Measurements from ENCODE around the gene IAPP. TPM values are rescaled to one million over a fixed set of nuclear protein-coding genes. Genes with fewer than 3 reads are reported as not detected.

The IAPP gene
- total RNA-seq, 1 experiment from 2014 or later: not detected

DNA sequence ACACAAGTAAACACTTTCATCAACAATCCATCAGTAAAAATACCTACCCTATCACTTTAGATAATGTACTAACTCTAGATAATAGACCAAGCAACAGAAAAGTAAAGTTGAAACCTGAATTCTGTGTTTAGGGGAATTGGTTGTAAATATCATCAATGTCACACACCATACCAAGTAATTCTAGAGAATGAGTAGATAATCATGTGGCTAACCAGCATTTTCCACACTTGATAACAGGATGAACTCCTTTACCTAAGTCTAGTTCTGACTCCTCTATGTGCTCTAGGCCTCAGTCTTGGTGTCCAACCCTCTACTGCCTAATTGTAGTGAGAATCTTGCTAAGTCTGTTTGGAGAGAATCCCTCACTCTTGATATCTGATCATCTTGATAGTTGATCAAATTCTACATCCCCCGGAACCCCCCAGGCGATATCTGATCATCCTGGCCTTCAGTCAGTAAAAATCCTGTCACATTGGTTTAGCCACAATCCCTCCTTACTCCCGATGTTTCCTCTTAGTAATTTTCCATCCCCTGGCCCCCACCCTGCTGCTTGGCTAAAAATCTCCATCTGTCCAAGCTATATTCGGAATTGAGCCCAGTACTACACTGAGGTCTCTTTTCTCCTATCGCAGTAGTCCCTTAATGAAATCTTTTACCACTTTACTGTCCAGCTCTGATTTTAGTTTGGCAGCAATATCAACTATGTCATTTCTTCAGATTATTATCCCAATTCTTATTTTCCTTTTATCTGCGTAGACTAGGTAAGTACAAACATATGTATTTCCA is 34.5 kb upstream of the IAPP start:
- POLR2A ChIA-PET: no interaction called here
- no peak for TF ChIP-seq MAX (IDR thresholded peaks at IDR 0.05)
- no peak for TF ChIP-seq ZNF274 (IDR thresholded peaks at IDR 0.05; ENCODE audit: low read depth, low read length)
- no peak for TF ChIP-seq SRF (IDR thresholded peaks at IDR 0.05; ENCODE audit: low read depth)
- TF ChIP-seq RAD21 (IDR thresholded peaks at IDR 0.05; ENCODE audit: low read depth): no peak
- TF ChIP-seq CEBPB (IDR thresholded peaks at IDR 0.05; ENCODE audit: low read depth): no peak
- TF ChIP-seq SIN3A (IDR thresholded peaks at IDR 0.05; ENCODE audit: low read depth): no peak
- Histone ChIP-seq H2AFZ (ENCODE audit: low read depth, low read length, poor library complexity, severe bottlenecking) (no peak overlapping the region), H3K9me2 (ENCODE audit: insufficient read depth) (no peaks in the 10 kb centered on the region), H3K36me3 (ENCODE audit: control insufficient read depth in 1 of 2, insufficient read depth in 2 of 2, low read length in 2 of 2) (no peaks in the 10 kb centered on the region), H4K20me1 (ENCODE audit: insufficient read depth) (no peaks in the 10 kb centered on the region), H3K4me3 (replicated peaks in 1 of 2; ENCODE audit: low read depth in 1 of 2, low read length in 2 of 2) (no peak overlapping the region), H3K27me3 (ENCODE audit: insufficient read depth, low read length) (no peaks in the 10 kb centered on the region), H3K27ac (ENCODE audit: low read depth, low read length) (no peak overlapping the region), H3K9ac (ENCODE audit: low read length) (no peak overlapping the region), H3K79me2 (ENCODE audit: insufficient read depth, low read length) (no peaks in the 10 kb centered on the region), H3K4me1 (ENCODE audit: control insufficient read depth in 1 of 2, insufficient read depth in 2 of 2, low read length in 2 of 2) (no peaks in the 10 kb centered on the region), H3K9me3 (ENCODE audit: control insufficient read depth in 1 of 2, insufficient read depth in 1 of 2, low read depth in 1 of 2, low read length in 2 of 2) (no peaks in the 10 kb centered on the region), H3K4me2 (ENCODE audit: low read length) (no peak overlapping the region)
- BruUV-seq (replicated peaks): no TSS peak
- DNase-seq (ENCODE audit: low read depth, low spot score): no peak
- intact Hi-C loops (cut with micrococcal nuclease): no loop called here
- RAD21 ChIA-PET (ENCODE audit: low non-redundant PET in 1 of 2, low total read pairs in 2 of 2, uncharacterized antibody in 2 of 2, unreplicated experiment in 2 of 2): no interaction called here
- CTCF ChIA-PET: no interaction called here
- no peak for ATAC-seq

DNA sequence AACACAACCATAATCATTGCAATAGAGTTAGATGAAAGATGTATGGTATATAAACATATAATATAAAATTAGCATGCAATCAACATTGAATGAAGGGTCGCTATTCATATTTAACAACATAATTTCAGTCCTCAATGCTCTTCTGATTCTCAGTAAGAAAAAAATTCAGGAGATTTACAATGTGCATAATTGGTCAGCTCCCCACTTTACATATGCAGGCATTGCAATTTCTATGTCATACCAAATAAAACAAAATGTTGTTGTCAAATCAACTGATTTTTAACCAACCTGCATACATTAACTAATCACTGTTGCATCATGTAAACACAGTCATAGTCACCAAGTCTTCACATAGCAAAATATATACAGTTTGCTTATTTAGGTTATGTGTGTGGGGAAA is 32.8 kb upstream of the IAPP start:
- no peak for TF ChIP-seq YY1 (IDR thresholded peaks at IDR 0.05; ENCODE audit: extremely low read depth, insufficient replicate concordance, low read depth, low read length)
- TF ChIP-seq ZNF274 (IDR thresholded peaks at IDR 0.05; ENCODE audit: low read depth, low read length): no peak
- TF ChIP-seq EZH2 (IDR thresholded peaks at IDR 0.05): no peak
- no peak for TF ChIP-seq POLR2AphosphoS5 (IDR thresholded peaks at IDR 0.05; ENCODE audit: low read depth, low read length)
- TF ChIP-seq, protein P1, sequence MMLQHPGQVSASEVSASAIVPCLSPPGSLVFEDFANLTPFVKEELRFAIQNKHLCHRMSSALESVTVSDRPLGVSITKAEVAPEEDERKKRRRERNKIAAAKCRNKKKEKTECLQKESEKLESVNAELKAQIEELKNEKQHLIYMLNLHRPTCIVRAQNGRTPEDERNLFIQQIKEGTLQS (IDR thresholded peaks at IDR 0.05): no peak
- TF ChIP-seq, protein P2, sequence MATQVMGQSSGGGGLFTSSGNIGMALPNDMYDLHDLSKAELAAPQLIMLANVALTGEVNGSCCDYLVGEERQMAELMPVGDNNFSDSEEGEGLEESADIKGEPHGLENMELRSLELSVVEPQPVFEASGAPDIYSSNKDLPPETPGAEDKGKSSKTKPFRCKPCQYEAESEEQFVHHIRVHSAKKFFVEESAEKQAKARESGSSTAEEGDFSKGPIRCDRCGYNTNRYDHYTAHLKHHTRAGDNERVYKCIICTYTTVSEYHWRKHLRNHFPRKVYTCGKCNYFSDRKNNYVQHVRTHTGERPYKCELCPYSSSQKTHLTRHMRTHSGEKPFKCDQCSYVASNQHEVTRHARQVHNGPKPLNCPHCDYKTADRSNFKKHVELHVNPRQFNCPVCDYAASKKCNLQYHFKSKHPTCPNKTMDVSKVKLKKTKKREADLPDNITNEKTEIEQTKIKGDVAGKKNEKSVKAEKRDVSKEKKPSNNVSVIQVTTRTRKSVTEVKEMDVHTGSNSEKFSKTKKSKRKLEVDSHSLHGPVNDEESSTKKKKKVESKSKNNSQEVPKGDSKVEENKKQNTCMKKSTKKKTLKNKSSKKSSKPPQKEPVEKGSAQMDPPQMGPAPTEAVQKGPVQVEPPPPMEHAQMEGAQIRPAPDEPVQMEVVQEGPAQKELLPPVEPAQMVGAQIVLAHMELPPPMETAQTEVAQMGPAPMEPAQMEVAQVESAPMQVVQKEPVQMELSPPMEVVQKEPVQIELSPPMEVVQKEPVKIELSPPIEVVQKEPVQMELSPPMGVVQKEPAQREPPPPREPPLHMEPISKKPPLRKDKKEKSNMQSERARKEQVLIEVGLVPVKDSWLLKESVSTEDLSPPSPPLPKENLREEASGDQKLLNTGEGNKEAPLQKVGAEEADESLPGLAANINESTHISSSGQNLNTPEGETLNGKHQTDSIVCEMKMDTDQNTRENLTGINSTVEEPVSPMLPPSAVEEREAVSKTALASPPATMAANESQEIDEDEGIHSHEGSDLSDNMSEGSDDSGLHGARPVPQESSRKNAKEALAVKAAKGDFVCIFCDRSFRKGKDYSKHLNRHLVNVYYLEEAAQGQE (IDR thresholded peaks at IDR 0.05; ENCODE audit: low read depth): no peak
- ChIA-PET RAD21 (ENCODE audit: low non-redundant PET in 1 of 2, low total read pairs in 2 of 2, uncharacterized antibody in 2 of 2, unreplicated experiment in 2 of 2) (no interaction called here), CTCF (no interaction called here), POLR2A (no interaction called here)
- no peak overlapping the region for H2AFZ ChIP-seq (ENCODE audit: low read depth, low read length, poor library complexity, severe bottlenecking)
- ATAC-seq (no peak), DNase-seq (ENCODE audit: low read depth, low spot score) (no peak)
- BruUV-seq (replicated peaks): no TSS peak
- no peak overlapping the region for H3K4me3 ChIP-seq (replicated peaks in 1 of 2; ENCODE audit: low read depth in 1 of 2, low read length in 2 of 2)
- no peak overlapping the region for H3K4me2 ChIP-seq (ENCODE audit: low read length)
- H3K4me1 ChIP-seq (ENCODE audit: control insufficient read depth in 1 of 2, insufficient read depth in 2 of 2, low read length in 2 of 2): no peaks in the 10 kb centered on the region
- no peaks in the 10 kb centered on the region for H3K79me2 ChIP-seq (ENCODE audit: insufficient read depth, low read length)
- no peaks in the 10 kb centered on the region for H3K9me3 ChIP-seq (ENCODE audit: control insufficient read depth in 1 of 2, insufficient read depth in 1 of 2, low read depth in 1 of 2, low read length in 2 of 2)
- H4K20me1 ChIP-seq (ENCODE audit: insufficient read depth): no peaks in the 10 kb centered on the region
- no peak overlapping the region for H3K9ac ChIP-seq (ENCODE audit: low read length)
- H3K27me3 ChIP-seq (ENCODE audit: insufficient read depth, low read length): no peaks in the 10 kb centered on the region
- intact Hi-C loops (cut with micrococcal nuclease): no loop called here
- H3K9me2 ChIP-seq (ENCODE audit: insufficient read depth): no peaks in the 10 kb centered on the region
- H3K27ac ChIP-seq (ENCODE audit: low read depth, low read length): no peak overlapping the region
- H3K36me3 ChIP-seq (ENCODE audit: control insufficient read depth in 1 of 2, insufficient read depth in 2 of 2, low read length in 2 of 2): no peaks in the 10 kb centered on the region
